Karpas-422 (cell line): ENCODE results near the gene RABEP1. TPM values are rescaled to one million over a fixed set of nuclear protein-coding genes. Genes with fewer than 3 reads are reported as not detected.
"Not testable (repeated sequence)": the region's sequence is repeated elsewhere in the genome, so short reads cannot be mapped to it uniquely, and the experiment has no call there.

Experiments used
- DNase-seq: peaks from one replicate; pipeline ENCODE4 v3.0.0-alpha.2; 2015
- H2AFZ ChIP-seq: fragments of 200-600 bp; sonication (generic); 2 replicates; pipeline ENCODE4 v1.6.1; 2014; ENCODE audit warnings: antibody characterized with exemption, low read length, mixed read lengths
- H3K27ac ChIP-seq: fragments of 200-600 bp; sonication (generic); 2 replicates; pipeline ENCODE4 v1.5.1; 2014; ENCODE audit warnings: mild to moderate bottlenecking, low read length, moderate library complexity
- H3K27me3 ChIP-seq: fragments of 200-600 bp; sonication (generic); 2 replicates; pipeline ENCODE4 v1.6.1; 2014; ENCODE audit warnings: low read length, mixed read lengths
- H3K36me3 ChIP-seq: fragments of 200-600 bp; sonication (generic); 2 replicates; pipeline ENCODE4 v1.6.1; 2014; ENCODE audit warnings: low read length, mixed read lengths; ENCODE audit not compliant: insufficient read depth
- H3K4me1 ChIP-seq: fragments of 200-600 bp; sonication (generic); 2 replicates; pipeline ENCODE4 v1.6.1; 2014; ENCODE audit warnings: mild to moderate bottlenecking, low read length, mixed read lengths
- H3K4me2 ChIP-seq: fragments of 200-600 bp; sonication (generic); 2 replicates; pipeline ENCODE4 v1.6.1; 2014; ENCODE audit warnings: low read length, low read depth, mild to moderate bottlenecking; ENCODE audit not compliant: poor library complexity, severe bottlenecking
- H3K4me3 ChIP-seq: fragments of 200-600 bp; sonication (generic); 2 replicates; pipeline ENCODE4 v1.5.1; 2014; ENCODE audit warnings: mild to moderate bottlenecking, antibody characterized with exemption, low read length, mixed read lengths
- H3K79me2 ChIP-seq: fragments of 200-600 bp; sonication (generic); 2 replicates; pipeline ENCODE4 v1.6.1; 2014; ENCODE audit warnings: mild to moderate bottlenecking, low read length, mixed read lengths
- H3K9ac ChIP-seq: fragments of 200-600 bp; sonication (generic); 2 replicates; pipeline ENCODE4 v1.6.0; 2014; ENCODE audit warnings: low read length
- H3K9me2 ChIP-seq: fragments of 200-600 bp; sonication (generic), shearing (Covaris generic); replicated peaks from 2 replicates; pipeline ENCODE4 v1.6.0; 2014; ENCODE audit warnings: mild to moderate bottlenecking, low read length, moderate library complexity; ENCODE audit not compliant: insufficient read depth
- H3K9me3 ChIP-seq: fragments of 300-700, 200-600 bp; sonication (generic); 2 replicates; pipeline ENCODE4 v1.6.1; 2014; ENCODE audit warnings: low read length, mixed read lengths
- H4K20me1 ChIP-seq: fragments of 200-600 bp; sonication (generic); 2 replicates; pipeline ENCODE4 v1.6.1; 2014; ENCODE audit warnings: mild to moderate bottlenecking, antibody characterized with exemption, low read length, low read depth; ENCODE audit not compliant: insufficient read depth
- total RNA-seq: library from RNA; depleted of rRNA; stranded (reverse); fragments of >200 nt; shearing (Covaris generic); gene quantifications from 2 replicates; pipeline ENCODE4 v1.2.3, GENCODE V29; 2014; ENCODE audit warnings: low replicate concordance

Gene RABEP1
- total RNA-seq, 1 experiment from 2014 or later: 16.2 TPM

GRCh38 chr17:5239769-5240168, 42.3 kb upstream of the RABEP1 start:
- H3K9ac ChIP-seq: not testable (repeated sequence)

GRCh38 chr17:5241861-5242671, 40.0 kb upstream of the RABEP1 start:
- DNase-seq: peak; percentile 71
- no peaks in the 10 kb centered on the region for H3K9me2 ChIP-seq
- H2AFZ ChIP-seq: peak overlapping the region; percentile 75; the same call in 1 of the 2 replicates
- H3K4me1 ChIP-seq: peaks cover 21% of the 10 kb centered on the region
- no peaks in the 10 kb centered on the region for H4K20me1 ChIP-seq
- H3K27ac ChIP-seq: peak overlapping the region; percentile 46; the same call in 1 of the 2 replicates
- peak overlapping the region; percentile 27 for H3K4me2 ChIP-seq
- peaks cover 3% of the 10 kb centered on the region; the same call in 1 of the 2 replicates for H3K9me3 ChIP-seq
- H3K27me3 ChIP-seq: no peaks in the 10 kb centered on the region; the same call in 1 of the 2 replicates
- no peak overlapping the region for H3K4me3 ChIP-seq
- H3K79me2 ChIP-seq: no peaks in the 10 kb centered on the region
- H3K36me3 ChIP-seq: no peaks in the 10 kb centered on the region
- H3K9ac ChIP-seq: 0 out of 2 replicates have a peak overlapping the region, but pooled peaks have one; percentile 16

More at GRCh38 chr17:5239769-5240168, 42.3 kb upstream of the RABEP1 start:
- H3K4me1 ChIP-seq: peaks cover 21% of the 10 kb centered on the region
- H3K36me3 ChIP-seq, H3K4me3 ChIP-seq, H3K79me2 ChIP-seq, H2AFZ ChIP-seq, DNase-seq, H3K27me3 ChIP-seq, H3K4me2 ChIP-seq, H3K27ac ChIP-seq, H4K20me1 ChIP-seq, H3K9me3 ChIP-seq, H3K9me2 ChIP-seq: not testable (repeated sequence)

- Histone ChIP-seq H3K79me2 (no peaks in the 10 kb centered on the region), H3K9ac (no peak overlapping the region), H3K27ac (no peak overlapping the region), H3K9me3 (no peaks in the 10 kb centered on the region), H3K4me2 (no peak overlapping the region), H3K27me3 (no peaks in the 10 kb centered on the region), H2AFZ (no peak overlapping the region), H3K36me3 (no peaks in the 10 kb centered on the region), H3K9me2 (no peaks in the 10 kb centered on the region), H3K4me1 (peaks cover 8% of the 10 kb centered on the region), H4K20me1 (no peaks in the 10 kb centered on the region), H3K4me3 (no peak overlapping the region)
- DNase-seq: no peak
Observed at GRCh38 chr17:5247621-5248020, 34.5 kb upstream of the RABEP1 start.

- no peaks in the 10 kb centered on the region for H3K36me3 ChIP-seq
- H3K27me3 ChIP-seq: no peaks in the 10 kb centered on the region
- H4K20me1 ChIP-seq: no peaks in the 10 kb centered on the region
- H3K4me1 ChIP-seq: no peaks in the 10 kb centered on the region
- no peak overlapping the region for H3K4me2 ChIP-seq
- no peaks in the 10 kb centered on the region for H3K79me2 ChIP-seq
- no peak for DNase-seq
- H3K9me2 ChIP-seq: no peaks in the 10 kb centered on the region
- H3K27ac ChIP-seq: no peak overlapping the region
- H3K9ac ChIP-seq: no peak overlapping the region
- H3K4me3 ChIP-seq: no peak overlapping the region
- H2AFZ ChIP-seq: no peak overlapping the region
- H3K9me3 ChIP-seq: no peaks in the 10 kb centered on the region
Observed at GRCh38 chr17:5248821-5249479, 33.1 kb upstream of the RABEP1 start.

GRCh38 chr17:5249615-5250014, 32.5 kb upstream of the RABEP1 start:
- Histone ChIP-seq H3K9me3 (no peaks in the 10 kb centered on the region), H4K20me1 (no peaks in the 10 kb centered on the region), H3K79me2 (no peaks in the 10 kb centered on the region), H2AFZ (no peak overlapping the region), H3K27me3 (no peaks in the 10 kb centered on the region), H3K9ac (no peak overlapping the region), H3K27ac (no peak overlapping the region), H3K9me2 (no peaks in the 10 kb centered on the region), H3K4me1 (peaks cover under 1% of the 10 kb centered on the region), H3K36me3 (no peaks in the 10 kb centered on the region), H3K4me3 (no peak overlapping the region), H3K4me2 (no peak overlapping the region)
- peak; percentile 87 for DNase-seq

GRCh38 chr17:5254414-5254813, 27.7 kb upstream of the RABEP1 start:
- Histone ChIP-seq H3K27me3 (no peaks in the 10 kb centered on the region), H3K4me3 (no peak overlapping the region), H3K9ac (no peak overlapping the region), H3K4me2 (no peak overlapping the region), H3K79me2 (no peaks in the 10 kb centered on the region), H2AFZ (no peak overlapping the region), H3K9me2 (no peaks in the 10 kb centered on the region), H3K36me3 (no peaks in the 10 kb centered on the region), H4K20me1 (no peaks in the 10 kb centered on the region), H3K4me1 (peaks cover 8% of the 10 kb centered on the region), H3K9me3 (no peaks in the 10 kb centered on the region), H3K27ac (no peak overlapping the region)
- no peak for DNase-seq

- Histone ChIP-seq H3K4me3 (no peak overlapping the region), H3K9me3 (no peaks in the 10 kb centered on the region), H3K36me3 (no peaks in the 10 kb centered on the region), H2AFZ (no peak overlapping the region), H3K27me3 (no peaks in the 10 kb centered on the region), H3K27ac (no peak overlapping the region), H3K4me1 (peaks cover 8% of the 10 kb centered on the region), H3K9me2 (no peaks in the 10 kb centered on the region), H4K20me1 (no peaks in the 10 kb centered on the region), H3K79me2 (no peaks in the 10 kb centered on the region), H3K4me2 (no peak overlapping the region), H3K9ac (no peak overlapping the region)
- DNase-seq: no peak
Observed at GRCh38 chr17:5254903-5255521, 27.1 kb upstream of the RABEP1 start.

- Histone ChIP-seq H3K4me1 (peaks cover 8% of the 10 kb centered on the region), H4K20me1 (no peaks in the 10 kb centered on the region), H3K9me3 (no peaks in the 10 kb centered on the region), H3K27ac (no peak overlapping the region), H2AFZ (no peak overlapping the region), H3K36me3 (no peaks in the 10 kb centered on the region), H3K4me3 (no peak overlapping the region), H3K27me3 (no peaks in the 10 kb centered on the region), H3K9me2 (no peaks in the 10 kb centered on the region), H3K4me2 (no peak overlapping the region), H3K79me2 (no peaks in the 10 kb centered on the region), H3K9ac (no peak overlapping the region)
- DNase-seq: no peak
Observed at GRCh38 chr17:5257124-5257523, 25.0 kb upstream of the RABEP1 start.
